GM21447 (cell line): Measurements from ENCODE around the gene TPBGL.

Source experiments
- ATAC-seq: cut with Tn5 transposase; IDR thresholded peaks from one replicate; pipeline ENCODE4 v1.9.1; 2021; ENCODE audit not compliant: unreplicated experiment

TPBGL gene

DNA sequence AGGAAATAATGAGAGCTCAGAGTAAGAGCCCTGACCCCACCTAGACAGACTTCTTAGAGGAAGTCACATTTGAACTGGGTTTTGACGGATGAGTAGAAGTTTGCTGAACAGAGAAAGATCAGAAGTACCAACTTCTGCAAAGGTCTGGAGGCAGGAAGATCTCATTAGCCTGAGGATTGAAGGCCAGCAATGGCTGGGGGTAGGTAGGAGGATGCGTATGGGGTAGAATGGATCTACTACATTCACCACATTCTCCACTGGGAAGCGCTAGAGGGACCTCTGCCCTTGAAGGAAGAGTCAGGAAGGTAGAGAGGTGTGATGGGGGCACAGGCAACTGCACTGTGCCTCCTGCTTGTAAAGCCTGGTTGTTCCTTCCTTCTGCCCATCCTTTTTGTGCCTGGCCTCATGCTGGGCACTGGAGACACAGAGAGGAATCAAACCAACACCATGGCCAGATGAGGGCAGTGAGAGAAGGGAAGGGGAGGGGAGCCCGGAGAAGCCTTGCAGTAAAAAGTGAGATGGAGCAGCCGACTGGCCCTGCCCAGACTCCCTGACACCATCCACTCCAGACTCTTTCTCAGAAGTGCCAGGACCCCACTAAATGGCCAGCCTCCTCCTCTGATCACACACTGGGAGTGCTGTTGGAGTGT, 4.9 kb downstream of the TPBGL start:
- ATAC-seq, result no peak

DNA sequence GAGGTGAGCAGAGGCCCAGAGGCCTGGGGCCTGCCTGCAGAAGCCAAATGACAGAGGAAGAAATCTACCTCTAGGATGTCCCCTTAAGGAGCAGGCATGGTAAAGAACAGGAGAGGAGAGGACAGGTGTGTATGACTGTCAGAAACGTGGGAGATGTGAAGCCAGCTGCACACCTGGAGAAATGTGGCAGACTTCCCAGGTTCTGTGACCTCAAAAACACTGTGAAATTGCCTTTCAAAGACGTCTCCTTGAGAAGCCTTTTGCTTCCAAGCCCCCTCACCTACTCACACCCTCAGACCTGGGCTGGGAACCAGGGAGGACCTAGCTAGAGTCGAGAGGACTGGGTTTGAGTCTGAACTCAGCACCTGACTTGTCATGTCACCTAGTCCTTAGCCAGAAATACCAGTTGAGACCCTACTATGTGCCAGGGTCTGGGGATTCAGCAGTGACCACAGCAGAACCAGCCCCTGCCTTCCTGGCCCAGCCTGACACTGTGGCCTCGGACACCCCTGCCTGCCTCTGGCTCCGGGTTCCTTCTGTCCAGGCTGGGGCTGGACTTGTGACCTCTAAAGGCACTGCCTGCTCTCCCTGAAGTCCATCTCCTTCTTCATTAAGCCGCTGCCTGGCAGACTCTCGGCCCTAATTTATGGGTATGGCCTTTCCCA, 5.6 kb downstream of the TPBGL start:
- no peak for ATAC-seq

DNA sequence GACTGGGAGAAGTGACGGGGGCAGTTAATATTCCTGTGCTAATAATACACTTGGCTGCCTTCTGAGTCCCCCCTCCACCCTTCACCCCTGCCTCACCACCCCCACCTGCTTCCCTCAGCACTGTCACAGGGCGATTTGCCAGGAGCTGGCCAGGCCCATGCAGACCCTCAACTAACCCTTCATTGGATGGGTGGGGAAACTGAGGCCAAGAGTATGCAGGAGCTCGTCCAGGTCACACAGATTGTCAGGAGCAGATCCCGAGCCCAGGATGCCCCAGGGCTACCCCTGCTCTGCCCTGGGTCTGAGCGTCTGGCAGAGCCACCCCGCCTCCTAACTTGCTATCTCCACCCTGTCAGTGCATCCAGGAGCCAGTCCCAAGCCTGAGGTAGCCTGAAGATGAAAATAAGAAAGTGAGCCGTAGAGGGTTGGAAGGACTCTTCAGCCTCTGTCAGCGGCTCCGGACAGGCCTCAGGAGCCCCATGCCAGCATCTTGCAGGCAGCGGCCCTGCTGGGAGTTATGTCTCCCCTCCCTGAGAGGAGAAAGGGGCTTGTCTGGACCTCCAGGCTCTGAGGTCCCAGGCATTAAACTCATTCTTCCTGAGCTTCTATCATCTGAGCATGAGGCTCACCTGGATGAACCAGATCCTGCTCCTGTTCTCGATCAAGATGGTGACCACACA, 6.2 kb downstream of the TPBGL start:
- no peak for ATAC-seq

DNA sequence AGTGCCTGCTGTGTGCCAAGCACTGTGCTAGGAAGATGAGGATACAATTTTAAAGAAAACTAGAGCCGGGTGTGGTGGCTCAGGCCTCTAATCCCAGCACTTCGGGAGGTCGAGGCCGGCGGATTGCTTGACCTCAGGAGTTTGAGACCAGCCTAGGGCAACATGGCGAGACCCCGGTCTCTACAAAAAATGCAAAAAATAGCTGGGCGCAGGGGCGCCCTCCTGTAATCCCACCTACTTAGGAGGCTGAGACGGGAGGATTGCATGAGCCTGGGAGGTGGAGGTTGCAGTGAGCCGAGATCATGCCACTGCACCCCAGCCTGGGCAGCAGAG, 8.3 kb downstream of the TPBGL start:
- ATAC-seq, result no peak

DNA sequence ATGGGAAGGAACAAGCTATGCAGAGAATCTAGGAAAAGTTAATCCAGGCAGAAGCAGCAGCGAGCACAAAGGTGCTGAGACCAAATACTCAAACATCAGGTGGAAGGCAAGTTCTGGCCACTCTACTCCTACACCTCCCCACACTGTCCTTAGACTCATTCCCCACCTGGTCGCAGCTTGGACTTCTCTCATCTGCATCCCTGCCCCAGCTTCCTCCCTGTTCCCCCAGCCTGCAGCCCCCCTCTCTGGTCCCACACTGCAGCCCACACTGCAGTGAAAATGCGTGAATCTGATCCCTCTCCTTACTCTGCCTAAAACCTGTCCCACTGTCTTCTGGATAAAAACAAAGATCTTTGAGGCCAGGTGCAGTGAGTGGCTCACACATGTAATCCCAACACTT, 9.1 kb downstream of the TPBGL start:
- no peak for ATAC-seq

DNA sequence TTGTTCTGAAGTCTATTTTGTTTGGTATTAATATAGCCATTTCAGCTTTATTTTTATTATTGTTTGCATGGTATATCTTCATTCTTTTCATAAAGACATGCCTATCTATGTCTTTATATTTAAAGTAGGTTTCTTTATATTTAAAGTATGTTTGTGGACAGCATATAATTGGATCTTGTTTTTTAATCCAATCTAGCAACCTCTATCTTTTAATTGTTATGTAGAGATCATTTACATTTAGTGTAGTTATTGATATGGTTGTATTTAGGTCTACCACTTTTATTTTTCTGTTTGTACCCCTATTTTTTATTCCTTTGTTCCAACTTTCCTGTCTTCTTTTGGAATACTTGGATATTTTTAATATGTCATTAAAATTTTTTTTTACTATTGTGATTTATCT, 13.8 kb downstream of the TPBGL start:
- ATAC-seq, result no peak

DNA sequence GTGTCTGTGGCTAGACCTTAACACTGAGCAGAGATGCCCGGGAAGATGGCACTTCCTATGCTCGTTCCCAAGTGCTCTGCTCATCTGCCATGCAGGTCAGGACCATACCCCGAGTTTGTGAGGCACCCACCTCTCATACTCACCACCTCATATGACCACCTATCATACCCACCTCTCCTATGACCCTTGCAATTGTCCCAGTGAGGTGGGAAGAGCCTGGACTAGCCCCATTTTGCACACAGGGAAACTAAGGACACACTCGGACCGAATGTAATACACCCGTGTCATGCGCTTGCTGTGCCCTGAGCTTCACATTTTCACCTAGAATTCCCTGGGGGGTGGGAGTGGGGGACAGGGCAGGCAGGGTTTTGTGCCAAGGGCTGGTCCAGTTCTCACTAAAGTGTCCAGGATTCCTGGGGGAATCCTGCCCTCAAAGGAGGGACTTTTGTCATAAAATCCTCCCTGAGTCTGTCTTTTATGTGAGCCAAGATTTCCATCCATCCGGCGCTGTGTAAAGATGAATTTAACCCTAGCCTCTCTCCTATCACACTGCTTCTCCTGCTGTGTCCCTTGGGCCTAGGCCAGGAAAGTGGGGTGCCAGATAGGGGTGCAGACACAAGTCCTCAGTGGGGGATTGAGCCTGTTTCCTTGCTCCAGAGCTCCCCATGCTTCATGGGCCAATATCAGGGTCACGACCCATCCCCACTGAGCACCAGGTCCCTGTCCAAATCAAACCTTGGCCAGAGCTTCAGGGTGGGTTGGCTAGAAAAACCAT, 20.0 kb downstream of the TPBGL start:
- ATAC-seq, result no peak

DNA sequence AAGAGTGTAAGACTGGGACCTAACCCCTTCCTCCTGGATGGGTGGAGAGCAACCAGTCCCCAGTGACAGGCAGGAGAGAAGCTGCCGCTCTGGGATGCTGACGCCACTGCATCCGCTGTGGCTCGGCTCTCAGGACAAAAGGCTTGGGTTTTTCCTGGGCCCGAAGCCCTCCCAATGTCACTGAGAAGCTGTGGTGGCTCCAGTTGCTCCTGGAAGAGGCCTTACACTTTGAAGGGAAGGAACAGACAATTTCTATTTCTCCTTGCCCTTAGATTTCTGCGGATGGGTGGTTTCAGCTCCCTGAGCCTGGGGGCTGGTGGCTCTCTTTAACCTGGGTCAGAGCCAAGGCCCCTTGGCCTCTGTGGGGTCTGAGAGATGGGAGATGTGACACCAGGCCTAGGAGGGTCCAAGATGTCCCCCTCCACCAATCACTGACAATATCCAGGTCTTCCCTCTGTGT, 21.4 kb downstream of the TPBGL start:
- no peak for ATAC-seq

DNA sequence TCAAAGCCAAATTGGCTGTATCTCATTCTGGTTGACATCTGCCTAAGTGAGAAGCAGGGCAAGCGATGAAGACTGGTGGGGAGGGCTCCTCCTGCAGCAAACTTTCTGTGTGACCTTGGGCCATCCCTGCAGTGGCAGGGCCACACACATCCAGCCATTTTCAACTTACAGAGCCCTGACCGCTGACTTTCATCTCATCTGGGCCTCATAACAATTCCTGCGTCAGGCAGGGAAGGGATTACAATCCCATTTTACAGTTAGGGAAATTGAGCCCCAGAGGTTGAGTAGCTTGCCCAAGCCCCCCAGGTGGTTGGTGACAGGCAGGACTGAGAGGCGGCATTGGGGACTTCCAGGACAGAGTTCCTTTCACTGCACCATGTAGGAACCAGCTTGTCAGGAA, 21.9 kb downstream of the TPBGL start:
- no peak for ATAC-seq

DNA sequence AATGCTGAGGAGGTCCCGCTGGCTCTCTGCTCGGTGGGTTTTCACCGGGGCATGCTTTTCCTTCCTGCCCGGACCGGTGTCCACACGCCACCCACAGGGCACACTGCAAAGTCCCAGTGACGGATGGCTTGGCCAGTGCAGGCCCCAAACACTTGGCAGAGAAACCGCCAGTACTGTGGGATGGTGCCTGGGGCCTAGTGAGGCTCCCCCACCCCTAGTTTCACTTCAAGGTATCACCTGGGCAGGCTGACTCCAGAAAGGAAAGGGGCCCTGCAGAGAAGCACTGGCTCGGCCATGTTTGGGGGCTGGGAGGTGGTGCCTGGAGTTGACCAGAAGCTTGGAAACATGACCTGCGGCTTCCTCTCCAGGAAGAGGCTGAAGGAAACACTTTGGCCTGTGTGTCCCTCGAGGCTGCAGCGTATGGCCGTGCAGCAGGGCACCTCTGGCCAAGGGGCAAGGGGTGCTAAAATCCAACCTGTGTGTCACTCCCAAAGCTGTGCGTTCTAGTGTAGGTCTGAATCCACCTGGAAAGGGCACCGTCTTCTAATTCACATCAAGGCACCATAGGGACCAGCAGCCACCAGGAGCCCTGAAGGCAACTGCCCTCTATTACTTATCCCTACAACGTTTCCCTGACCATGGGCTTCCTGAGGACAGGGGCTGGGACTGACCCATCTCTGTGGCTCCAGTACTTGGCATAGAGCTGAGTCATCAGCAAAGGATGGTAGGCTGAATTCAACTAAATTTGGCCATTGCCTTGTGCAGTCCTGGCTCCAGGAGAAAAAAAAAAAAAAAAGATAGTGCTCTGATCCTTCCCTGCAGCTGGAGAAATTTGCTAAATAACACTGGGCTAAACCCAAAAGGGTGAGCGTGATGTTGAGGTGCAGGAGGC, 22.6 kb downstream of the TPBGL start:
- ATAC-seq, result no peak

DNA sequence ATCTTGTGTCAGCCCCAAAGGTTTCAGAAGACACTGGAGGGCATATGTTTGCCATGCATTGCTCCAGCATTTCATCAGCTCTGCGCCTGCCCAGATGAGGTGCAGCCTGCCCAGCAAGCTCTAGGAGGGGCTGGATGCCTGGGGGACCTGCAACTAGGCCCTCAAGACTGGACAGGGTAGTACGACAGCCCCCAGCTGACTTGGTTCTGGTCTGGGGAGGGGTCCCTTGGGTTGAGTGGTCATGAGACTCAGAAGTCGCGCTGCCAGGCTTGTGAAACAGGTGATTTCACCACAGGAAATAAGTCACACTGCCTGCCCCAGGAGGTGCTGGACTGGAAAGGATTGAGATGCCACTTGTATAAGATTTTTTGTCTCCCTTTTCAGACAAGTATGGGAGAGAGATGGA, 23.4 kb downstream of the TPBGL start:
- ATAC-seq, result no peak

DNA sequence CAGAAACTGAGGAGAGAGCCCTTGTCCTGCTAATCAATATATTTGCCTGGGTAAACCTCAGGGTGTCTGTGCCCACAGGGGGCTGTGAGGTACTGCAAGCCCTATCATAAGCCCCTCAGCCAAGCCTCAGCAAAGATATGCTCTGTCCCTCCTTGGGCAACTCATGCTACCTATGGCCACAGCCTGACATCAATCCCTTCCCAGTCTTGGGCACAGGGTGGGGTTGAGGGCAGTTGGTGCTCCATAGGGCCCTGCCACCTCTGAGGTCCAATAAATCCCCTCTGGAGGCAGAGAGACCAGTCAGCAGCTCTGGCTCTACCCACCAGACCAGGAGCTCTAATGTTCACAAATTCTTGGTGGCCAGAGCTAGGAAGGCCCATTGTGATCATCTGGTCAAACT, 23.8 kb downstream of the TPBGL start:
- ATAC-seq, result no peak

DNA sequence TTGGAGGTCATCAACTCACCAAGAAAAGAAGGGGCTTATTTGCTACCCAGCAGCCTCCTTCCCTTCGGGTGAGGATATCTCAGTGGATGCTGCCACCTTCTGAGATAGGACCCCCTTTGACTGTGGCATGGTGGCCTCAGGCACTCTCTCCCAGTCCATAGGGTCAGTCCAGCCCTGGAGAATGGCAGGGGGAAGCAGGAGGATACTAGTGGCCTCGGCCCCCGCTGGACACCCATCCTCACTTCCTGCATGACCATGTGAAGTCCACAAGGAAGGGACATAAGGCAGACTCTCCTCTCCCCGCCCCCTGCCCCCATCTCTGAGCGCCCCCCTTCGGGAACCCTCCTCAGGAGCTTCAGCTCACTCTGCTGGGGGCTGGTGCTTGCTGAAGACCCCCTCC, 24.4 kb downstream of the TPBGL start:
- no peak for ATAC-seq

DNA sequence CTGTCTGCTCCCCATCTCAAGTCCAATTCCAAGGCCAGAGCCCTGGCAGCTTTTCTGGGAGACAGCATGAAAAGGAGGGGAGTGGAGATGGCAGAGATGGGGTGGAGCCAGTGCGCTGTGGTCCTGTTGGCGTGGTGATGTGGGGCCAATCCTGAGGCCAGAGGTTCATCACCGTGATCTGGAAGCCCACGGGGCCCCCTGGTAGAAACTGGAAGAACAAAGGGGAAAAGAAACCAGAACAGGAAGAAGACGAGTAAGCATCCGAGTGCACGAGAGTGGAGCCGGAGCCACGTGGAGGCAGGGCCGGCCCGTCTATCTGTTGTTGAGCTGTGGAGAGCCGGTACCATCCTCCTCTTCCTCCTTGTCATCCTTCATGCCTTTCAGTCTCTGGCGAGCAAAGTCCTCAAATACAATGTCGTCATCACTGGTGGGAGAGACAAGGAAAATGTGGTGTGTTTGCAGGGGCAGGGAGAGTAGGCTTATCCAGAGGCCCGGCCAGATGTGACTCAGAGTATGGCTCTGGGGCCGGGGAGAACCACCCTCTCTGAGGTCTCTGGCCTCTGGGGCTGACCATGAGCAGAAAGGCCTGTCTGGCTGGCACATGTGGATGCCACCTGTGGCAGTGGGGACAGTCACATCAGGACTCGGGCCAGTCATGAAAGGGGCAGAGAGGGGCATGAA, 25.4 kb downstream of the TPBGL start:
- ATAC-seq, result no peak

DNA sequence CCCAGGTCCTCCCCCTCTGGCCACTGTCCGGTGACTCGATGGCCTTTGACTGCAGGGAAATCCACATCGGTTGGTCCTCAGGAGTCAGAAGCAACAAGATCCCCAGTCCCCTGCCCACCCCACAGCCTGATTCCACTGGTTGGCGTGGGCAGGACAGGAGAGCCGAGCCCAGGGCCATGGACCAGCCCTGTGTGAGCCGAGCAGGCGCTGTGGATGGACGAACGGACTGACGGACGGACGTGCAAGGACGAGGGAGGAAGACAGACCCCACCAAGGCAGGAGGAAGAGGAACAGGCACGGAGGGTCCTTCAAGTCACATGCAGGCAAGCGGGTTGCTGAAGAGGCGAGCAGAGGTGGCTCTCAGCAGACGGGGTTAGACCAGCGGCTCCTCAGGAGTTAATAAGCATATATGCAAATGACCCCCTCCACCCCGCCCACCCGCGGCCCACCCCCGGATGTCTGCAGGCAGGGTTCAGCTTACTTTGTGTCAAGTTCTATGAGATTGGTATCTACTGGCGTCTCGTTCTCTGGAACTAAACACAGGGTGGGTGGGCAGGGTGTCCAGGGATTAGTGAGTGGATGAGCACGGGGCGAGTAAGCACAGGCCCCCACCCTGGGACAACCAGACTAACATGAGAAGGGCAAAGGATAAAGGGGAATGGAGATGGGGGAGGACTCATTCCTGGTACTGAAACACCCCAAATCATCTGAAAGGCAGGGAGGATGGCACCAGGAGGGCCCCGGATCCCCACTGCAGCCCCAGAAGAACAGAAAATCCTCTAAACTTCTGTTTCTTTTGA, 26.8 kb downstream of the TPBGL start:
- ATAC-seq, result no peak

DNA sequence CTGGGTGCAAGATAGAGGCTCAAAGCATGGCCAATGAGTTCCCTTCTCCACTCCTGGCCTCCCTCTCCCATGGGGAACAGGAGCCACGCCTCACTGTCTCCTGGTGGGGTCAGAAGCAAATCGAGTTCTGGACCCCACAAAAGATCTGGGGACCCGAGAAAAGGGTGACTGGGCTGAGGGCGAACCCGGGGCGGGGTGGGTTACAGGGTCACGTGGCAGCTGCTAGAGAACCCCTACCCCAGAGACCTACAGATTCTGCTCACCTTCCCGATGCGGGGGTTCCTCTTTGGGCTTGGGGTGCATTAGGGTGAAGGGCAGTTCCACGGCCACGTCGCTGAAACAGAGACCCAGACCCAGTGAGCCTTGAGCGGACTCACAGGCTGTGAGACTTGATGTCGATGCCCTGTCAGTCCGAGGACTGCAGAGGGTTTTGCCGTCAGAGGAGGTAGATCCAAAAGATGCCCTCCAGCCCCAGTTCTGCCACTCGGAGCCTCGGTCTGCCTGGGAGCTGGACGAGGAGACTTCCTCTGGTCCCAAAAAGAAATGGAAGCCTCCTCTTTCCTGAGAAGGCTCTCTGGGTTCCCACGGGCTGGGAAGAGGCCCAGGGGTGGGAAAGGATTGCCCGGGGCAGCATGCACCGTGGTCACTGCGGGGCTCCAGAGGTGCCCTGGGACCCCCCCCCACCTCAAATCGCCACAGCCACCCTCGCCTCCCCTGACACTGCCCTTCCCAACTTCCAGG, 28.2 kb downstream of the TPBGL start:
- ATAC-seq, result no peak

DNA sequence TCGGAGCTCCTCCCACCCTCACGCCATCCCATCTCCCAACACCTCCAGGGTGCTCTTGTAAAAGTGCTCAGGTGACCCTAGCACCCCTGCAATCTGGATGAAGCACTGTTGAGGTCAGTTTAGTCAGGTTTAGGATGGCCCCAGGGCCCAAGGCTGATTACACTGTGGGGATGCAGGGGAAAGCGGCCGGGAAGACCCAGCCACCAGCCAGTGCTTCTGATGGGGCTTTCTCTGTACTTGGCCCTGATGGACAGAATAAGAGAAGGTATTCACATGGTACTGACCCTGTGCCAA, 28.7 kb downstream of the TPBGL start:
- no peak for ATAC-seq

DNA sequence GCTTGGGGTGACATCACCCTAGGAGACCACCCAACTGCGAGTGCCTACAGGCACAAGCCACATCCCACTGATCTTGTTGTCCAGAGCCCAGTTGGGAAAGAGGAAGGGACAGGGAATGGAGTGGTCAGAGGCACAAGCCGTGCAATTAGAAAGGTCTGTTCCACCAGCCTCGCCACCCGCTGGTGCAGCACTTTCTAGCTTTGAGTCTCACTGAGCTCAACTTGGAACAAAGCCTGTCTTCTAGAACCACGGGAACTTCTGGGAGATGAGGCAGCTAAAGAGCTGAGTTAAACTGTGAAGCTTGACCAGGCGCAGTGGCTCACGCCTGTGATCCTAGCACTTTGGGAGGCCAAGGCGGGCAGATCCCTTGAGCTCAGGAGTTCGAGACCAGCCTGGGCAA, 29.3 kb downstream of the TPBGL start:
- ATAC-seq, result no peak

DNA sequence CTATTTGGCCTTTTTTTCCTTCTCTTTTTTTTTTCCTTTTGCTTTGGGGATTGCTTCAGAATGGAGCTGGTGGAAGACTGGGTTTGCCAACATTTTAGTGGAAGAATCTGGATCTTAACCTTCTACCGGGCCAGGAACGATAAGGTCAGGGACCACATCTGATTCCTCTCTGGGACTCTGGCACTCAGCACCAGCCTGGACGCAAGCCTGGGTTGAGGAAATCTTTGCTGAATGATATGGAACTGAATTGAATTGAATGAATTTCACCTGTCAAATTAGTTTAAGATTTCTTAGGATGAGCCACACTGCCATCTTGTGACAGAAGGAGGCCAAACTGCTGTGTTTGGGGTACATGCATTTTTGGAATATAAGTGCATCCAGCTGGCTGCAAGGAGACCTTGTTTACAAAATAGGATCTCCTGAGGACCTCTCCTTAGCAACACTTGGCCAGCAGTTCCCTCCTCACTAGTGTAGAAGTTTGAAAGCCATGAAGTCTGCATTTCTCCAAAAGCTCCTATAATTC, 30.4 kb downstream of the TPBGL start:
- no peak for ATAC-seq
